GM18505 (cell line): ENCODE results near the gene DSG2.
"Not testable (repeated sequence)": the region's sequence is repeated elsewhere in the genome, so short reads cannot be mapped to it uniquely, and the experiment has no call there.

Experiments
- ATAC-seq: cut with Tn5 transposase; IDR thresholded peaks from one replicate; pipeline ENCODE4 v1.9.1; 2021; ENCODE audit not compliant: unreplicated experiment
- POLR2A ChIP-seq: IDR thresholded peaks from 4 replicates; pipeline ENCODE4 v1.6.1; 2011; ENCODE audit warnings: borderline replicate concordance; ENCODE audit not compliant: insufficient read depth, insufficient read length; ENCODE audit errors: extremely low read depth

DSG2 gene

GRCh38 chr18:31493171-31493570, 4.8 kb upstream of the DSG2 start:
- TF ChIP-seq POLR2A = no peak
- ATAC-seq = no peak

DNA sequence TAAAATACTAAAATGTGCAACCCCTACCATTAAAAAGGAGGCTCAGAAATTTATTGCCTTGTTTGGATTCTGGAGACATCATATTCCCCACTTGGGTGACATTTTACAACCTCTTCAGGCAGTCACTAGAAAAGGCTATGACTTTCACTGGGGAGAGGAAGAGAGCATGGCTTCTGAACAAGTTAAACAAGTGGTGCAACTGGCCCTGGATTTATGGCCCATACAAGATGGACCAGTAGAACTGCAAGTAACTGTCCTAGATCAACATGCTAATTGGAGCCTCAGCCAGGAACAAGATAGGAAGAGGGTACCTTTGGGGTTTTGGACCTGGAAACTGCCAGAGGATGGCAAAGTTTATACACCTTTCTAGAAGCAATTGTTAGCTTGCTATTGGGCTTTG, 4.0 kb upstream of the DSG2 start:
- no peak for TF ChIP-seq POLR2A
- ATAC-seq = no peak

- not testable (repeated sequence) for ATAC-seq
Observed at GRCh38 chr18:31494705-31495244, 3.2 kb upstream of the DSG2 start.

GRCh38 chr18:31497404-31497835, 557 bp upstream of the DSG2 start:
- TF ChIP-seq POLR2A = no peak
- ATAC-seq = no peak

DNA sequence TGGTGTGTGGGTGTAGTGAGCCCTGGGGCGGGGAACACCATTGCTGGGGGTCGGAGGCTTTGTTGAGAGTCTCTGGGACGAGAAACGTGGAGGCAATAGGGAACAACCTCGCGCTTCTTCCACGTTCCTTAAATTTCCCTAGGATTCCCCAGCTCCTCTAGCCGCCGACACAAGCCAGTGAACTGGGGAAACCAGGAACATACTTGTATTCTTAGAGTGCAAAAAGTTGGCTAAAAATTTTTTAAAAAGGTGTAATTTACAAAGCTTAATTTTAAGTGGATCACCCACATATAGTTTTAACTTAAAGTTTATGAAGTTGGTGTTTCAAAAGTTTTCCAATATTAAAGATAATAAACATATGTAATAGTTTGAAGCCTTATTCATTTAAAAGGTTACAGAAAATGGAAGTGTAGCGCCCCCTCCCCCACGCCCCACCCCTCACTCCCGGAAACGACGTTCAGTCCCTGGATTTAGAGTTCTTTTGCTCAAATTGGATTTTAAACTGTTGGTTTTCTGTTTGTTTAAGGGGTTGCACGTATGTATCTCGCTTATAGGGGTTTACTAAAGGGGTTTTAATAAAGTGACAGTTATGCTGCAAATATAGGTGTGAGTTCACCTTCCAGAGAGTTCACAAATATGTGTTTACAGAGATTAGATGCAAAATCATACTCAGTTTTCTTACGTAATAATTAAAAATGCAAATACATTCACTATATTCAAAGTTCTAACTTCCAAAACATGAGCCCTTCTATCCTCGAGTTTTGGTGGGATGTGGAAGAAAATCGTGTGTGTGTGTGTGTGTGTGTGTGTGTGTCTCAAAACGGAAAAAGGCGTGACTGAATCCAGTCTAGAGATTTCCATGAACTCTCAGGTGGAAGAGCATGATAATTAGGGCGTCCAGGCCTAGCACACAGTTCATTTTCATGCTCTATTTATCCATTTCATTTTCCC, 872 bp downstream of the DSG2 start:
- TF ChIP-seq POLR2A = no peak
- peak; percentile 20 for ATAC-seq

DNA sequence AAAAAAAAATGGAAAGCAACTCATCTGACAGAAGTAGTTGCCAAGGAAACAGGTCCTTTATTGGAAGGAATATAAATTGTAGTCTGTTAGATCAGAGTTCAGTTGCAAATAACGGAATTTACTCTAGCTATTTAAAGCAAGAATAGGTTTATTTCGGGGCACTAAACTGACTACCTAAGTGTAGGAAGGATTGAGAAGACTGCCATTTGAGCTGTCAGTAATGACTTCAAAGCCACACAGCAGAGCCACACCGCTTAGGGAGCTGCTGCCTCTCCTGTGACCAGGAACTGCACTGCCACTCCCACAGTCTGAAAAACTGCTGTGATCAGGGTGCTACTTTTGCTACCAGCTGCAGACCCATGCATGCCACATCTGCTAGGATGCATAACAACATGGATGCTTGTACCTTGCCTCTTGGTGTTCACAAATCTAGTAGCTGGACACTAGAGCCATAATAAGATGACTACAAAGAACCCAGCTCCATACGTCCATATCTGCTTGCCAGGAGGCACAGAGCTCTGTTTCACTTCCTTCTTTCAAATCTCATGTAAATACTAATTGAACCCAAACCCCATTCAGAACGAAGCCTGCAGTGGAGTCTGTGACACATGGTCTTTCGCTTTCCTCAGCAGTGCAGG, 2.2 kb downstream of the DSG2 start:
- peak; percentile 80 for ATAC-seq
- TF ChIP-seq POLR2A = no peak

DNA sequence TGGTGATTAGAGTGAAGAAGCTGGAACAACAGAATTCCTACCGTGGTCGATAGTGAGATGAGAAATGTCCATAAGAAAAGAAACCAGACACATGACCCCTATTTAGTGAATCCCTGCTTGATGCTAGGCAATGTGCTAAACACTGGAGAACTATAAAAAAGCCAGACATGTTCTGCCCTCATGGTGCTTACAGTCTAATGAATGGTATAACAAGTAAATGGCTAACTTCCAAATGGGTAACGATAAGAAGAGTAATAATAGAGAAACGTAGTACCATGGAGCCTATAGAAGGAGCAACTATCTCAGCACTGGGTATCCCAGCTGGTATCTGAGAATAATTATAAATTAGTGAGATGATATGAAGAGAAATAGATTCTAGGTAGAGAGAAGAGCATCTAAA, 5.0 kb downstream of the DSG2 start:
- no peak for ATAC-seq
- no peak for TF ChIP-seq POLR2A

GRCh38 chr18:31504455-31505147, 6.6 kb downstream of the DSG2 start:
- TF ChIP-seq POLR2A = no peak
- ATAC-seq = no peak

DNA sequence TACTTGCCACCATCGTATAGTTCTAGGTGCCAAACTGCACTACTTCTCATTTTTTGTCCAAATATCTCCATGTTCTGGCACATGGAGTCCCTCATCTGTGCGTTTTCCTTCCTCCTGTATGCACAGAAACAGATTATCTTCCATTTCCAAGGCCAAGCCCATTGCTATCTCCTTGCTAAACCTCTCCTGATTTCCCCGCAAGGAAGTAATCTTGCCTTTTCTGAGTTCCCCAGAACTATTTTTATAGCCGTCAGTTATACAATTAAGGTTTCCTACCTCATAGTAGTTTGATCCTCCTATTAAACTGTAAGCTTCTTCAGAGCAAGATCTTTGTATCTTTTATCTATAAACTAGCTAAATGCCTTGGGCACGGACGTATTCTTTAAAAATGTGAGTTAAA, 7.2 kb downstream of the DSG2 start:
- no peak for TF ChIP-seq POLR2A
- no peak for ATAC-seq

DNA sequence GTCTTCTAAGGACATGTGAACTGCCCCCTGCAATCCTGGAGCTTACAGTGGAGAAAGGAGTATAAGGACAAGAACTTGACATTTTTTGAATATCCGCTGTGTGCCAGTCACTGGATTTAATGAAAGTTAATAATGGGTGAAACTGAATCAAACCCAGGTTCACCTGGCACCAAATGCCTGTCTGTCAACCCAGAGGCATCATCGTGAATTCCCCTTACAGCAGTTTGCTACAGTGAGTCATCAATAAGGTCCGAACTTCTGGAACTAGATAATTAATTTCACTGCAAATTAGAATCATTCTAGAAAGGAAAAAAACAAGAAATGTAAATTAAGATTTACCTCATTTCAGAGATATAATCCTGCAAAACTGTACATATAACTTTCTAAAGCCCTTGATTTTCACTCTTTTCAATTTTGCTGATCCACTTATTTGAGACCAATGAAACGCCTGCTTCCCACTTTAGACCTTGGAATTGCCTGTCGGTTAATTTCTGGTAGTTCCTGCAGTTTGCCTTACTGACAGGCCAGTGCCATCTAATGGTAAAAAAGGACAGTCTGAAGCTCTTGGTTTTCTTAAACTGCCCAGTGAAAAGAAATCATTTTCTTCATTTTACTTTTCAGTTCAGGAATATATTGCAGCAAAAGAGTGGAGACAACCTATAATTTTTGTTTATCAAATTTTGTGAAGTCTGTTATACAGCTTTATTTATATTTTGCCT, 8.2 kb downstream of the DSG2 start:
- no peak for TF ChIP-seq POLR2A

GRCh38 chr18:31507124-31507523, 9.1 kb downstream of the DSG2 start:
- ATAC-seq = not testable (repeated sequence)

More for the DNA sequence above, 8.2 kb downstream of the DSG2 start:
- ATAC-seq = no peak

DNA sequence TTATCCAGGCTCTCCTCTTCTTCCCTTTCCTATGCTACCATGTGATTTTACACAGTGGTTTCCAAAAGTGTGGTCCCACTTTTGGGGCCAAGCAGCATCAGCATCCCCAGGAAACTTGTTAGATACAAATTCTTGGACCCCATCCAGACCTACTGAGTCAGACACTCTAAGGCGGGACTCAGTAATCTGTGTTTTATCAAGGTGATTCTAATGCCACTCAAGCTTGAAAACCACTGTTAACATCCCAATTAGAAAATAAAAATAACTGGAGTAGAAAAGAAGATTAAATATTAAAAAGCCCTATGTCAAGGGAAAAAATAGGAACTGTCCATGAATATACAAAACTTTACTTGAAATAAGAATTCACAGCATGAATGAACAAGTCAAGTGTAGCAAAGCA, 10.8 kb downstream of the DSG2 start:
- ATAC-seq = no peak
- TF ChIP-seq POLR2A = no peak

DNA sequence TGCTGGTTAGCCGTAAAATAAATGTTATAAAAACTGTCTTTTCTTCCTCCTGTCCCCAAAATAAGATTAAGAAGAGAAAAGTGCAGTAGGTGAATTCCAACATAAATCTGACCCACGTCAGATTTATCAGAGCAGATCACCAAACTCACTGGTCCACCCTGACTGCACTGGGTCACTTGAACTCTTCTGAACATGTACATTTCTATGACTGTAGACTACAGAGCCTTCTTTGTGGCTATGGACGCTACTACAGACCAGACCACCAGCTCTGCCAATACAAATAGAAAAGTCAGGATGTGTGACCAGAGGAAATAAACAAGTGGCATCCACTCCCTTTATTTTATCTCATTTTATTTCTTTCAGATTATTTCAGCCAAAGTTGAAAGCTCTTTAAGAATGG, 11.6 kb downstream of the DSG2 start:
- ATAC-seq = no peak
- no peak for TF ChIP-seq POLR2A
